DLD1 (cell line): ENCODE results near the gene SRRM1.
"Not testable (repeated sequence)": the region's sequence is repeated elsewhere in the genome, so short reads cannot be mapped to it uniquely, and the experiment has no call there.

Experiments
- in situ Hi-C: cut with HindIII; loops from 2 replicates; pipeline ENCODE4 v1.10.0; 2017; ENCODE audit warnings: low sequenced_read_pairs

SRRM1 gene

DNA sequence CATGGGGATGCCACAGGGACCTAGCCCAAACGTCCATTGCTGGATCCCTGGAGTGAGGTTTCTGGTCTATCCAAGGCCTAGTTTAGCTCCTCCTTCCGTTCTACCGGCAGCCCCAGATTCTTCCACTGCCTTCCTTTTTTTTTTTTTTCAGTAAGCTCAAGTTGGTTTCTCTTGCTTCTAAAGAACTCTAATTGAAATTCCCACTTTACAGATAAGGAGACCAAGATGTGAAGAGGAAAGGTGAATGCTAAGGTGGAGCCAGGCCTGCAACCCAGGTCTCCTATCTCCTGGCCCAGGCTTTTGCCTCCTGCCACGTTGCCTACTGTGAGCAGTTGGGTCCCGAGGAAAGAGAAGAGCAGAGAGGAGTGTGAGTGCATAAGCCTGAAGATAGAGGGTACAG lies 70.6 kb downstream of the SRRM1 start:
- in situ Hi-C loops, result no loop called here

DNA sequence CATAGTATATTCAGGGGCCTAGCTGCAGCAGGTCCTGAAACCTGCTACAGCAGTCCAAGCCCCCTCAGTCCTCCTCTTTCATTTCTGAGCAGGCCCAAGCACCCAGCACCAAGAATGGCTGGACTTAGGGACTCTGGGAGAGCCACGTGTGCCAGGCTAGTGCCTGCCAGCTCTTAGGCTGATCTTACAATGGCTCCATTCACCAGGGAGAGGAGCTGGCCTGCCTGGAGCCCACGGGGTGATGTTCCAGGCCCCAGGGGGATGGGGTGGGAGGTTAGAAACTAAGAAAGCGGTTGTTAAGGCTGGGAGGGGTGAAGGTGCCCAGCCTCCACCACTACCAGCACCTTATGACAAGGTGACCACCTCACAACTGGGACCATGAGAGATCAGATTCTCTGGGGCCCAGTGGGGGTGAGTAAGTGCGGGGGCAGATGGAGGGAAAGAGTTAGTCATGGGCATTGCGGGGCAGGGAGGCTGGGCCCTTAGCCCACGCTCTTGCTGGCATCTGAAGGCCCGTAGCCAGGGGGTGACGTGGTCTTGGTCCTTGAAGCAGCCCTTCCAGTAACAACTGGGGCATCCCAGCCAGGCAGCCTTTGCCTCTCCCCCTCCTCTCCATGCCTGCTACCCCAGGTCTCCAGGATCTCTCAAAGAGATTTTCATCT lies 71.9 kb downstream of the SRRM1 start:
- in situ Hi-C loops, result no loop called here

DNA sequence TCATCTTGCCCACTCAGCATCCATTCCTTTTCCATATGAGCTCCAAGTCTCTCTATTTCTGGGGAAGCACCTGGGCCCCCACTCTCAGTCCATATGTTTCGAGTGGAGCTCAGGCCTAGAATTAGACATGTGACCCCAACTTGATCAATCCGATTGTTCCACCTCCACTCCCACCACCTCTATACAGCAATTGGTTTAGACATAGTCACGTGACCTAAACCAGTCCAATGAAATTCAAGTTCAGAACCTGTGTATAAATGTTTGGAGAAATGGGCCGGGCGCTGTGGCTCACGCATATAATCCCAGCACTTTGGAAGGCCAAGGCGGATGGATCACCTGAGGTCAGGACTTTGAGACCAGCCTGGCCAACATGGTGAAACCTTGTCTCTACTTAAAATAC lies 72.6 kb downstream of the SRRM1 start:
- in situ Hi-C loops, result no loop called here

- in situ Hi-C loops, result no loop called here
Observed at GRCh38 chr1:24717887-24718650, 75.0 kb downstream of the SRRM1 start.

GRCh38 chr1:24720152-24720551 lies 77.0 kb downstream of the SRRM1 start:
- in situ Hi-C loops, result no loop called here

GRCh38 chr1:24721533-24721932 lies 78.4 kb downstream of the SRRM1 start:
- in situ Hi-C loops, result no loop called here

GRCh38 chr1:24722073-24723035 lies 79.3 kb downstream of the SRRM1 start:
- in situ Hi-C loops, result not testable (repeated sequence)
